ENCODE data around the gene TBK1. TPM values are rescaled to one million over a fixed set of nuclear protein-coding genes. Genes with fewer than 3 reads are reported as not detected.
A peak's percentile ranks its signal among the peaks of the same experiment; 100 is the strongest.

The TBK1 gene
- total and polyA plus RNA-seq, 9 of the 15 experiments (the other 6 are each of a cell fraction or from before 2014, with no cell fraction given), result 20.4 to 42.0 (median 27.8) TPM

DNA sequence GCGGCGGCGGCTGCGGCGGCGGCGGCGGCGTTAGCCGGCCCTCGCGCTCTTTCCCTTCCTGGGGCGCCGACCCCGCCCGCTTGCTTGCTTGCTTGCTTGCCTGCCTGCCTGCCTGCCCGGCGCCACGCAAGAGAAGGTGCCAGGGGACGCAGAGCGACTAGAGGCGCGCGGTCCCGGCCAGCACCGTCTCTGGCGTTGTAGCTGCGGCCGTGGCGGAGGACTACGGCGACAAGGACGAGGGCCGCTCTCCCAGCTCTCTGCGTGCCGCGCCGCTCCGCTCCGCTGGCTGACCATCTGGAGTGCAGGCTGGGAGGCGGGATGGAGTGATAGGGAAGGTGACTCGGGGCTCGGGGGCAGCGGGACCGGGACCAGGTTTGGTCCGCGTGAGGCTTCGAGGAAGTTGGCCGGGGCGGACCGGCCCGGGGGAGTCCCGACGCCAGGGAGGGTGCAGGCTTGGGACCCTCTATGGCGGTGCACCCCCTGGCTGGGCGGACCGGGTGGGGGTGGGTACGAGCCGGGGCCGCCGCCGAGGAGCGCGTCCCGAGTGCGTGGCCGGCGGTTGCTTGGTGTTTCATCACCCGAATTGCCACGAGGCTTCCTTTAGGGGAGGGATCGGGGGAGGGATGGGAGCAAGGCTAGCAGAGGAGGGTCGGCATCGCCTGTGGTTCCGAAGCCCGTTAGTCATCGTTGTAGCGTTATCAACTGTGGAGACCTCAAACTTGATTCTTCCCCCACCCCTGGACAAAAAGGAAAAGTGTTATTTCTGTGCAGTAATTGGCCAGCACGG is 47.3 kb upstream of the TBK1 start:
- peak overlapping the region; percentile 95 for H3K4me3 ChIP-seq
- no TSS peak for BruUV-seq (replicated peaks)
- H3K79me2 ChIP-seq (ENCODE audit: control insufficient read depth, insufficient read depth, low read length), result peaks cover 57% of the 10 kb centered on the region
- H3K4me2 ChIP-seq (ENCODE audit: insufficient read depth, low read length), result peak overlapping the region; percentile 96
- peak overlapping the region; percentile 70 for H2AFZ ChIP-seq (ENCODE audit: low read depth, low read length)
- H3K9me1 ChIP-seq (ENCODE audit: control insufficient read depth, insufficient read depth, low read length), result no peaks in the 10 kb centered on the region
- in situ Hi-C loops (cut with MboI), result no loop called here
- intact Hi-C loops (cut with micrococcal nuclease), result loop anchor here (5.0 kb wide), 1 partner anchor 48 kb away; the partner anchor contains the start of gene TBK1
- DNase-seq (ENCODE audit: extremely low read depth in 1 of 4, low spot score in 3 of 4) (peak; percentile 73 to 89 (median 76)), ATAC-seq (peak; percentile 73), FAIRE-seq (peak; percentile 67)
- WGBS (ENCODE audit: insufficient coverage, low coverage, missing lambda C conversion rate), result under 1% methylated on average over 39 of the region's 78 CpGs
- peak overlapping the region; percentile 99 to 100 for H3K9ac ChIP-seq (ENCODE audit: insufficient read depth in 1 of 2, low read depth in 2 of 2, low read length in 2 of 2)
- no peaks in the 10 kb centered on the region for H3K9me3 ChIP-seq (replicated peaks; ENCODE audit: control insufficient read depth, insufficient read depth, low read depth, low read length)
- CTCF ChIA-PET (ENCODE audit: low intra/inter-chr PET ratio), result no interaction called here
- peak overlapping the region; percentile 100 for H3K27ac ChIP-seq (ENCODE audit: extremely low read depth, low read depth, low read length)
- H3K4me1 ChIP-seq (replicated peaks in 1 of 2; ENCODE audit: control insufficient read depth in 2 of 2, insufficient read depth in 2 of 2, low read length in 2 of 2), result peaks cover 20 to 32% of the 10 kb centered on the region in 2 experiments
- POLR2A ChIA-PET, result interaction anchor here (0.6 to 1.2 kb wide), 16 partner anchors 11 to 361 kb away, joined by 3 to 9 read pairs (median 3); partner anchors contain the start of gene KICS2
- 0 out of 2 replicates have a peak, but pooled peaks cover 6% of the 10 kb centered on the region for H4K20me1 ChIP-seq (replicated peaks; ENCODE audit: control insufficient read depth, insufficient read depth, low read length)
- H3K36me3 ChIP-seq (ENCODE audit: control insufficient read depth, insufficient read depth, low read length), result peaks cover 17% of the 10 kb centered on the region; the same call in 2 of the 3 replicates
- no peaks in the 10 kb centered on the region for H3K27me3 ChIP-seq (ENCODE audit: control insufficient read depth in 2 of 2, insufficient read depth in 2 of 2, low read length in 2 of 2)
- TF ChIP-seq, protein P1, sequence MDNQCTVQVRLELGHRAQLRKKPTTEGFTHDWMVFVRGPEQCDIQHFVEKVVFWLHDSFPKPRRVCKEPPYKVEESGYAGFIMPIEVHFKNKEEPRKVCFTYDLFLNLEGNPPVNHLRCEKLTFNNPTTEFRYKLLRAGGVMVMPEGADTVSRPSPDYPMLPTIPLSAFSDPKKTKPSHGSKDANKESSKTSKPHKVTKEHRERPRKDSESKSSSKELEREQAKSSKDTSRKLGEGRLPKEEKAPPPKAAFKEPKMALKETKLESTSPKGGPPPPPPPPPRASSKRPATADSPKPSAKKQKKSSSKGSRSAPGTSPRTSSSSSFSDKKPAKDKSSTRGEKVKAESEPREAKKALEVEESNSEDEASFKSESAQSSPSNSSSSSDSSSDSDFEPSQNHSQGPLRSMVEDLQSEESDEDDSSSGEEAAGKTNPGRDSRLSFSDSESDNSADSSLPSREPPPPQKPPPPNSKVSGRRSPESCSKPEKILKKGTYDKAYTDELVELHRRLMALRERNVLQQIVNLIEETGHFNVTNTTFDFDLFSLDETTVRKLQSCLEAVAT (IDR thresholded peaks at IDR 0.05), result peak; percentile 55 to 89
- TF ChIP-seq SMARCB1 (IDR thresholded peaks at IDR 0.05; ENCODE audit: insufficient read length, low read depth), result no peak
- no peak for TF ChIP-seq HSF4 (CRISPR knock-in tag; IDR thresholded peaks at IDR 0.05; ENCODE audit: borderline replicate concordance)
- no peak for TF ChIP-seq GATAD2B (IDR thresholded peaks at IDR 0.05; ENCODE audit: borderline replicate concordance)
- no peak for TF ChIP-seq ZNF121 (CRISPR knock-in tag; conservative IDR thresholded peaks at IDR 0.05)
- TF ChIP-seq, protein P2, sequence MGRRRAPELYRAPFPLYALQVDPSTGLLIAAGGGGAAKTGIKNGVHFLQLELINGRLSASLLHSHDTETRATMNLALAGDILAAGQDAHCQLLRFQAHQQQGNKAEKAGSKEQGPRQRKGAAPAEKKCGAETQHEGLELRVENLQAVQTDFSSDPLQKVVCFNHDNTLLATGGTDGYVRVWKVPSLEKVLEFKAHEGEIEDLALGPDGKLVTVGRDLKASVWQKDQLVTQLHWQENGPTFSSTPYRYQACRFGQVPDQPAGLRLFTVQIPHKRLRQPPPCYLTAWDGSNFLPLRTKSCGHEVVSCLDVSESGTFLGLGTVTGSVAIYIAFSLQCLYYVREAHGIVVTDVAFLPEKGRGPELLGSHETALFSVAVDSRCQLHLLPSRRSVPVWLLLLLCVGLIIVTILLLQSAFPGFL (CRISPR knock-in tag; IDR thresholded peaks at IDR 0.05), result no peak
- no peak for TF ChIP-seq MYBL2 (IDR thresholded peaks at IDR 0.05; ENCODE audit: low read depth)
- no peak for TF ChIP-seq MYBL2 (CRISPR knock-in tag; IDR thresholded peaks at IDR 0.05; ENCODE audit: borderline replicate concordance)
- TF ChIP-seq WHSC1 (IDR thresholded peaks at IDR 0.05; ENCODE audit: low read length), result no peak
- no peak for TF ChIP-seq HNRNPH1 (optimal IDR thresholded peaks at IDR 0.05; ENCODE audit: low read depth, low read length)
- TF ChIP-seq FOXA1 (IDR thresholded peaks at IDR 0.05; ENCODE audit: borderline replicate concordance), result no peak
- no peak for TF ChIP-seq TCF3 (CRISPR knock-in tag; IDR thresholded peaks at IDR 0.05)
- TF ChIP-seq, protein P3, sequence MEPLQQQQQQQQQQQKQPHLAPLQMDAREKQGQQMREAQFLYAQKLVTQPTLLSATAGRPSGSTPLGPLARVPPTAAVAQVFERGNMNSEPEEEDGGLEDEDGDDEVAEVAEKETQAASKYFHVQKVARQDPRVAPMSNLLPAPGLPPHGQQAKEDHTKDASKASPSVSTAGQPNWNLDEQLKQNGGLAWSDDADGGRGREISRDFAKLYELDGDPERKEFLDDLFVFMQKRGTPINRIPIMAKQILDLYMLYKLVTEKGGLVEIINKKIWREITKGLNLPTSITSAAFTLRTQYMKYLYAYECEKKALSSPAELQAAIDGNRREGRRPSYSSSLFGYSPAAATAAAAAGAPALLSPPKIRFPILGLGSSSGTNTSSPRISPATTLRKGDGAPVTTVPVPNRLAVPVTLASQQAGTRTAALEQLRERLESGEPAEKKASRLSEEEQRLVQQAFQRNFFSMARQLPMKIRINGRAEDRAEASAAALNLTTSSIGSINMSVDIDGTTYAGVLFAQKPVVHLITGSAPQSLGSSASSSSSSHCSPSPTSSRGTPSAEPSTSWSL (CRISPR knock-in tag; IDR thresholded peaks at IDR 0.05; ENCODE audit: borderline replicate concordance), result 0 out of 2 replicates have a peak, but pooled peaks have one; percentile 50
- TF ChIP-seq STAG1 (CRISPR knock-in tag; IDR thresholded peaks at IDR 0.05; ENCODE audit: borderline replicate concordance), result no peak
- no peak for TF ChIP-seq DDX20 (tag; IDR thresholded peaks at IDR 0.05; ENCODE audit: low read depth)
- no peak; the same call in 1 of the 2 replicates for TF ChIP-seq HIVEP1 (CRISPR knock-in tag; IDR thresholded peaks at IDR 0.05)
